ENCODE results near the gene FRMD8. TPM values are rescaled to one million over a fixed set of nuclear protein-coding genes. Genes with fewer than 3 reads are reported as not detected.

FRMD8 gene
- total and polyA plus RNA-seq, 9 of the 15 experiments (the other 6 are each of a cell fraction or from before 2014, with no cell fraction given), result 4.5 to 54.5 (median 15.8) TPM

- no peak for TF ChIP-seq ZNF146 (CRISPR knock-in tag; IDR thresholded peaks at IDR 0.05; ENCODE audit: unreplicated experiment)
- peak; percentile 95 for TF ChIP-seq CCNT2 (IDR thresholded peaks at IDR 0.05; ENCODE audit: borderline replicate concordance, extremely low read depth, insufficient read length, low read depth, low read length)
- no peak for TF ChIP-seq CHD4 (IDR thresholded peaks at IDR 0.05; ENCODE audit: insufficient read depth, insufficient replicate concordance, low read depth, low read length, poor library complexity, severe bottlenecking)
- peak; percentile 64; the same call in 1 of the 2 replicates for TF ChIP-seq PHF8 (IDR thresholded peaks at IDR 0.05; ENCODE audit: borderline replicate concordance, low read length)
- 0 out of 2 replicates have a peak, but pooled peaks have one; percentile 75 for TF ChIP-seq SMARCC2 (IDR thresholded peaks at IDR 0.05; ENCODE audit: low read depth)
- no peak for TF ChIP-seq MIER1 (IDR thresholded peaks at IDR 0.05; ENCODE audit: low read depth)
- TF ChIP-seq ZNF197 (CRISPR knock-in tag; IDR thresholded peaks at IDR 0.05; ENCODE audit: low read depth), result no peak
- no peak for TF ChIP-seq BRF1 (IDR thresholded peaks at IDR 0.05; ENCODE audit: borderline replicate concordance, extremely low read depth, insufficient read length)
- TF ChIP-seq SIRT6 (IDR thresholded peaks at IDR 0.05; ENCODE audit: low read depth, low read length), result no peak
- TF ChIP-seq MTF1 (CRISPR knock-in tag; IDR thresholded peaks at IDR 0.05; ENCODE audit: borderline replicate concordance), result peak; percentile 25; the same call in 1 of the 2 replicates
- TF ChIP-seq MAFG (tag; conservative IDR thresholded peaks at IDR 0.05), result no peak
- TF ChIP-seq CEBPB (tag; IDR thresholded peaks at IDR 0.05), result no peak
- TF ChIP-seq FOSL1 (tag; conservative IDR thresholded peaks at IDR 0.05), result peak; percentile 100
- peak; percentile 88 for TF ChIP-seq KLF1 (tag; IDR thresholded peaks at IDR 0.05)
- no peak for TF ChIP-seq SNIP1 (IDR thresholded peaks at IDR 0.05; ENCODE audit: low read depth)
- TF ChIP-seq THAP7 (CRISPR knock-in tag; IDR thresholded peaks at IDR 0.05), result no peak
- no peak for TF ChIP-seq HDAC6 (IDR thresholded peaks at IDR 0.05; ENCODE audit: low read depth, low read length)
- TF ChIP-seq ZNF212 (CRISPR knock-in tag; IDR thresholded peaks at IDR 0.05), result peak; percentile 71; the same call in 1 of the 2 replicates
- TF ChIP-seq ZNF551 (CRISPR knock-in tag; IDR thresholded peaks at IDR 0.05), result no peak
These were observed 4.2 kb upstream of the FRMD8 start, which contains the start of gene SLC25A45 (continued) for GRCh38 chr11:65382033-65382803.

Measured in K562 (cell line).